Hepatic stellate cell (primary cell): ENCODE results near the gene NHLH2.

ENCODE experiments used
- DNase-seq: peaks from one replicate; pipeline ENCODE4 v3.0.0; 2011; ENCODE audit warnings: low spot score

Gene NHLH2

GRCh38 chr1:115840605-115841460 lies at the start of gene NHLH2:
Gene NHLH2 (minus strand): TSS chr1:115841126. CDS start chr1:115838372, 2,754 bp downstream.
- no peak for DNase-seq

DNA sequence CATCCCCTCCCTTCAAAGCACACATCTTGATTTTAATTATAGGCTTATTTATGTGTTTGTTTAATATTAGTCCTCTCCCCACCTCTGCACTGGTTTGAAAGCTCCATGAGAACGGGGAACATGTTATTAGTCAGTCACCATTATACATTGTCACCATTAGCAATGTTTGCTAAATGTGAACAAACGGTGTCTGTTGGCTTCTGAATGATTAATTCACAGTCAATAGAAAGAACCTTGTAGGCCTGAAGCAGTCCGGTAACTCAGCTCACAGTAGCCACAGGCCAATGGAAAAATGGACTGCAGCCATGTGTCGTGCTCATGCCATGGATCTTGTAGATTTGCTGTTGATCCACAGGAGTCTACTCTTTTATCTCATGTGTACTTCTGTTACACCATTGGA lies 49.7 kb upstream of the NHLH2 start:
- no peak for DNase-seq

GRCh38 chr1:115888976-115889375 lies 48.0 kb upstream of the NHLH2 start:
- DNase-seq, result no peak

- DNase-seq, result no peak
Observed at GRCh38 chr1:115882913-115883902, 42.3 kb upstream of the NHLH2 start.

- DNase-seq, result no peak
Observed at GRCh38 chr1:115880981-115881672, 40.2 kb upstream of the NHLH2 start.

DNA sequence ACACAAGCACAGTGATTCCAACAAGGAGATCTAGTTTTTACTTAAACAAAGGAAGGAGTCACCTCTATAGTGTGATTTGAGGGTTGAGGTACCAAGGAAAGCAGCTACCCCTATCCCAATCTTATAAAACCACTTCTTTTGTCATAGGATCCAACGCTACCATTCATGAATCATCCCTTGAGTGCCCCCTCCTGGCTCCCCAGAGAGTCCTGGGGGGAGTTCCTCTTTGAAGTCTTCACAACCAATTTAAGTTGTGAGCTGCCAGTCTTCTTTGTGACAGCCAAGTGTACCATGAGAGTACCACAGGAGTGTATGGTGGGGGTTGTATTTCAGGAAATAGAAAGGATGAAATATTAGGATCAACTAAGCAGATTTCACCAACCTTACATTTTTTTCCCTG lies 39.1 kb upstream of the NHLH2 start:
- no peak for DNase-seq

DNA sequence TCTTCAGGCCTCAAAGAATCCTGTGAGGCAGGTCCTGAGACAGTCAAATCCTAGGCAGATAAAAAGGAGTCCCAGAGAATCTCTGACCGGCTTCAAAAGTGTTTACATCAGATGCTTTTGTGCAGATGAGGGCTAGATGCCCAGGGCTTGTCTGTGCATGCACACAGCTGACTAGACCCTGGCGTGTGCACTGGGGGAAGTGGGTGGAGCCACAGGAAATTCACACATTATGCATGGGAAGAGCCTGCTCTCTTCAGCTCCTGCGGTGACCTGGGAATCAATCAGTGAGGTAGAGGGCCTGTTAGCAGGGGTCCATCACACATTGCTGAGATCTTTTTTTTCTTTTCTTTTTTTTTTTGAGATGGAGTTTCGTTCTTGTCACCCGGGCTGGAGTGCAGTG lies 36.6 kb upstream of the NHLH2 start:
- DNase-seq, result no peak

DNA sequence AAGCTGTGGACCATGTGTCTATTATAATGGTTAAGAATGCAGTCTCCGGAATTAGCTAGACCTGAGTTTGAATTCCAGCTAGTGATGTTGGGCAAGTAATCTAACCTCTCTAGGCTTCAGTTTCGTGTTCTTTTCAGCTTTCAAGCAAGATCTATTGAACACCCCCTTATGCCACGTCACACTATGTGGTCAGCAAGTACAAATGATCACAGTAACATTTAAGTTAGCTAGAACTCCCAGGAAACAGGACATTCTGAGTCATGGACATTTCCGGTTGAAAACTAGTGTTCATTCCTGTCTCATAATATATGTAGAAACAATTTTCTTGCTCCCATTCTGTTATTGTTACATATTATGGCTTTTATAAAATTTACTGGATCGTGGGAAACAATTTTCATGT lies 34.0 kb upstream of the NHLH2 start:
- DNase-seq, result no peak

DNA sequence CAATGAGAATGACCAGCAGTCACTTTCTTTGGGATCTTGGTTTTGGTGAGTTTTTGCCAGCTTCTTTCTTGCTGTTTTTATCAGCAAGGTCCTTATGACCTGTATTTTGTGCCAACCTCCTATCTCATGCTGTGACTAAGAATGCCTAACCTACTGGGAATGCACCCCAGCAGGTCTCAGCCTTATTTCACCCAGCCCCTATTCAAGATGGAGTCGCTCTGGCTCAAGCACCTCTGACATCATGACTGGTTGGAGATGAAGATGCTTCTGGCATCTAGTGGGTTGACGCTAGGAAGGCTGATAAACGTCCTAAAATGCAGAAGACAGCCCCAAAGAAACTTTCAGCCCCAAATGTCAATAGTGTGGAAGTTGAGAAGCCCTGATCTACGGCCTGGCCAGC lies 33.6 kb upstream of the NHLH2 start:
- no peak for DNase-seq

DNA sequence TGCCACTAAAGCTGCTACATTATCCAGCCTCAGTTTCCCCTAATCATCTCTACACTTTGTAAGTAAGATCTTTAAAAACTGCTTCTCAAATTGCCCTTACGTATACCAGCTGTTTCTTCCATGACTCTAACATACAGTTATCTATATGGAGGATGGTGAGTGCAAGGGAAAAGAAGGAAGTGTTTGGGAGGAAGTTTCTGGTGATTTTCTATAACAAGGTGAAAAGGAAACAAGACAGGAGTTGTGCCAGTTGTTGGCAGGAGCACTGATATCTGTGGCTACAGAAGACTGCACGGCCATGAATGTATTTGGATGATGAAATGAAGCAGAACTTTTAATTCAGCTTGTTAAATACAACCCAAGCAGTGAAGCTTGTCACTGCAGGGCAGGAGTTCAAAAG lies 32.3 kb upstream of the NHLH2 start:
- DNase-seq, result no peak

DNA sequence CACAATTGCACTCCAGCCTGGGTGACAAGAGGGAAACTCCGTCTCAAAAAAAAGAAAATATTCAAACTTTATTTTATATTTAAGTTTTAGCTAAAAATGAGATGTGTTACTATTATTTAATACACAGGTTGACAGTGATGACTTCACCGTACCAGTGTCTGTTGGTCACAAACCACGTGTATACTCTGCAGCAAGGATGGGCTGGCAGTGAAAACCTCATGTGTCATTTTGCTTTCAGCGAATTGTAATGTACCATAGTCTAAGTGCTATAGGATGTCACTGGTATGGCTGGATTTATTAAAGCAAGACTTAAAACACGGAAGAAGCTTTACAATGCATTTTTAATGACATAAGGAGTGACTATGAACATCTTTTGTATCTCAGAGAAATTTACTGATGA lies 28.1 kb upstream of the NHLH2 start:
- DNase-seq, result no peak

DNA sequence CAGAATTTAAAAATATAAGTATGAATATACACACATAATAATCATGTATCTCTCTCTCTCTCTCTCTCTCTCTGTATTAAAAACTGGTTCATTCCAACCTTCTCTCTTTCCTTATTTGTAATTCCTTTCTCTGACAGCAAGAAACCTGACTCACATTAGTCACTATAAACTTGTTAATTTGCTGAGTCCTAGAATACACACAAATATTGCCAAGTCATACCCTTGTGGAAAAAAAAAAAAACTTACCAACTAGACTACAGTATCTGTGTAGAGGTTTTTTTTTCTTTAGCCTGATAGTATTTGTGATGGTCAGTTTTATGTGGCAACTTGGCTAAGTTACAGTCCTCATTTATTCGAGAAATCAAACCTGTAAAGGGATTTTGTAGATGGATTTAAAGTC lies 26.3 kb upstream of the NHLH2 start:
- no peak for DNase-seq

GRCh38 chr1:115865704-115866380 lies 24.9 kb upstream of the NHLH2 start:
- no peak for DNase-seq

DNA sequence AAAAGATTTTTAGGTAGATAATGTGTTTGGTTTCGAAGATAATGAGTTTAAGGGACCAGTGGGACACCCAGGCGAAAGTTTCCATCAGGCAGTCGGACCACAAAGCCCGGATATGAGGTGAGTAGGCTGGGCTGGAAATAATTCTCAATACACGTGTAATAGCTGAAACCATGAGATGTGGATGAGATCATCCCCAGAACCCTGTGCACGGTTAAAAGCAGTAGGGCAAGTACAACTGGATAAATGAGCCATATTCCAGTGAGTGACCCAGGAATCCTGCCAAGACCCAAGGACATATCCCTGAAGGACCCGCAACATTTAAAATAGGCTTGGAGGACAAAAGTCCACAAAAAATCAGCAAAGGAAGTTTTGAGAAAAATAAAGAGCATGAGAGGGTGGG lies 21.5 kb upstream of the NHLH2 start:
- DNase-seq, result no peak

- no peak for DNase-seq
Observed at GRCh38 chr1:115854005-115854404, 13.1 kb upstream of the NHLH2 start.

GRCh38 chr1:115850937-115851336 lies 10.0 kb upstream of the NHLH2 start:
- no peak for DNase-seq

- no peak for DNase-seq
Observed at GRCh38 chr1:115847787-115848186, 6.9 kb upstream of the NHLH2 start.

DNA sequence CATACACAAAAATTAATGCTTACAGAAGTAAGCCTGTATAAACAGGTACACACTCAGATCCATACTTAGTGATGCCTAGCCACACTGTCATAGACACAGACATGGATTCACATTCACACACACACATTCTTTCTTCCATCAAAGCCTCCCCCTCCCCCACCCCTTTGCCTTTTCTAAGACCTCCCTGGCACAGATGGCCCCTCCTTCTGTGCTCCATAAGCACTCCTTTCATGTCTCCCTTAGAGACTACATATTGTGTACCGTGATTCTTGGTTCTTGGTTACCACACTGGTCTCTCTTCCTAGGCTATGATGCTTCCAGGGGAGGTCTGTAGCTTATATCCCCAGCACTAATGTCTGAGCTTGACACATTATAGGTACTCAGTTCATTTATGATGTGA lies 2.0 kb upstream of the NHLH2 start:
- DNase-seq, result no peak

DNA sequence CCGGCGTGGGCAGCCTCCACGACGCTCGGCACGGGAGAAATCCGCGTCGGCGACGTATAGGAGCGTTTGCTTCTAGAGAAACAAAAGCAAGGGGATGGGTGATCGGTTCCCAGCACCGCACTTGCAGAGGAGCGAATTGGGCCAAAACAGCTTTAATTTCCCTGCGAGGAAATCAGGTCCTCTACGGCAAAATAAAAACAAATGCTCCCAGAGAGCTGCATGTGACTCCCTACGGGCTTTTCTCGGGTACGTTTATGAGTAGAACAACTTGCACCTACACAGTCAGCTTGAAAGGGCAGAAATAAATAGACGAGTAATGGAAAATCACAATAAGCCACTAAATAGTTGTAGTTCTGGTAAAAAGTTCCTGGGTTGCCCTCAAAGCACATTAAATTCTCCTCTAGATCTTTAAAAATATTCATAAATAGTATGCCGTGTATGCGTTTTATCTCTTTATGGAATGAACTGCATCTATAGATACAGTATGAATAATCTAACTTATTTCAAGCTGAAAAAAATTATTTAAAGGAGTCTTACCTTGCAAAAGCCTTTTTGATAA lies 1.2 kb downstream of the NHLH2 start:
- no peak for DNase-seq

- DNase-seq, result peak; percentile 19
Observed at GRCh38 chr1:115839029-115839678, 1.8 kb downstream of the NHLH2 start.
